H1 (cell line): ENCODE data around the gene TXK. TPM values are rescaled to one million over a fixed set of nuclear protein-coding genes. Genes with fewer than 3 reads are reported as not detected.

Source experiments
- CTCF ChIA-PET: fragments of 300-600 bp; sonication (Branson Sonifier 250); formaldehyde crosslinking; loops from one replicate; lab custom pipeline; 2021; ENCODE audit not compliant: partially characterized antibody; lab: Charles Lee
- POLR2A ChIA-PET: fragments of 300-600 bp; sonication (Branson Sonifier 250); formaldehyde crosslinking; loops from one replicate; lab custom pipeline; 2021; ENCODE audit warnings: inconsistent platforms; ENCODE audit not compliant: partially characterized antibody; lab: Charles Lee
- DNase-seq, 2 experiments: peaks; one replicate each; pipeline versions ENCODE4 v3.0.0 to v3.0.0-alpha.2; 2010 to 2022; ENCODE audit warnings: low spot score in 2 of 2, low read depth in 1 of 2, mixed read lengths in 1 of 2
- FAIRE-seq: peaks from 2 replicates; lab custom pipeline; 2011; peaks lifted over from hg19 to GRCh38; lab: Jason Lieb, UNC
- H2AFZ ChIP-seq: 2 replicates; pipeline ENCODE4 v1.8.1; 2012; ENCODE audit warnings: low read length, inconsistent platforms
- H2AK5ac ChIP-seq: 2 replicates; pipeline ENCODE4 v1.6.1; 2013; ENCODE audit warnings: low read depth, low read length
- H2BK120ac ChIP-seq: replicated peaks from 2 replicates; pipeline ENCODE3; 2013; ENCODE audit warnings: low read depth, low read length, inconsistent platforms
- H2BK12ac ChIP-seq: 2 replicates; pipeline ENCODE4 v1.6.1; 2013; ENCODE audit warnings: low read depth, low read length
- H2BK15ac ChIP-seq: 2 replicates; pipeline ENCODE4 v1.6.1; 2013; ENCODE audit warnings: low read length
- H2BK20ac ChIP-seq: 2 replicates; pipeline ENCODE4 v1.6.1; 2013; ENCODE audit warnings: low read length
- H2BK5ac ChIP-seq: 2 replicates; pipeline ENCODE4 v1.6.1; 2013; ENCODE audit warnings: low read depth, low read length
- H3K14ac ChIP-seq: 2 replicates; pipeline ENCODE4 v1.6.1; 2013; ENCODE audit warnings: inconsistent platforms; ENCODE audit not compliant: insufficient read length
- H3K18ac ChIP-seq: 2 replicates; pipeline ENCODE4 v1.6.1; 2013; ENCODE audit warnings: low read length; ENCODE audit errors: extremely low read depth
- H3K23ac ChIP-seq: 2 replicates; pipeline ENCODE4 v1.6.1; 2013; ENCODE audit warnings: inconsistent platforms; ENCODE audit not compliant: insufficient read length
- H3K23me2 ChIP-seq: 2 replicates; pipeline ENCODE4 v1.6.1; 2013; ENCODE audit warnings: low read depth, low read length
- H3K27ac ChIP-seq: 2 replicates; pipeline ENCODE4 v1.6.1; 2011; ENCODE audit warnings: low read depth, low read length, inconsistent platforms
- H3K27me3 ChIP-seq, 4 experiments: replicated peaks in 1 of 4; 1 replicate in 1 of 4; 2 replicates in 3 of 4; pipeline versions ENCODE4 v1.6.1 to v1.8.1; 2011 to 2013; ENCODE audit warnings: low read length in 3 of 4, mild to moderate bottlenecking in 3 of 4, inconsistent platforms in 2 of 4, mixed read lengths in 2 of 4, moderate library complexity in 1 of 4; ENCODE audit not compliant: control insufficient read depth in 3 of 4, insufficient read depth in 3 of 4; ENCODE audit errors: extremely low read depth in 1 of 4
- H3K36me3 ChIP-seq, 4 experiments: 2 replicates each; pipeline versions ENCODE4 v1.6.1 to v1.8.1; 2011 to 2013; ENCODE audit warnings: mild to moderate bottlenecking in 4 of 4, low read length in 3 of 4, moderate library complexity in 2 of 4, control low read depth in 1 of 4, inconsistent platforms in 1 of 4; ENCODE audit not compliant: insufficient read depth in 4 of 4, control insufficient read depth in 2 of 4
- H3K4ac ChIP-seq: replicated peaks from 2 replicates; pipeline ENCODE3; 2013; ENCODE audit warnings: low read length, low read depth, mixed read lengths, inconsistent platforms; ENCODE audit not compliant: insufficient read length
- H3K4me1 ChIP-seq, 4 experiments: replicated peaks in 1 of 4; 1 replicate in 1 of 4; 2 replicates in 3 of 4; pipeline versions ENCODE4 v1.6.1 to v1.8.1; 2011 to 2013; ENCODE audit warnings: low read length in 3 of 4, inconsistent platforms in 2 of 4, mixed read lengths in 1 of 4; ENCODE audit not compliant: insufficient read depth in 4 of 4, control insufficient read depth in 3 of 4
- H3K4me2 ChIP-seq, 2 experiments: 2 replicates each; pipeline versions ENCODE4 v1.6.1 to v1.8.1; 2011 to 2013; ENCODE audit warnings: low read depth in 2 of 2, low read length in 2 of 2, control low read depth in 1 of 2, inconsistent platforms in 1 of 2, mild to moderate bottlenecking in 1 of 2; ENCODE audit not compliant: insufficient read depth in 1 of 2
- H3K4me3 ChIP-seq, 4 experiments: fragments of 200-600, 300-600 bp in 1 of 4; sonication (generic), shearing (Covaris generic), sonication (Bioruptor Twin) in 1 of 4; 2 replicates each; pipeline versions ENCODE4 v1.5.1 to v1.8.1; 2011 to 2016; ENCODE audit warnings: low read length in 4 of 4, low read depth in 3 of 4, control low read depth in 2 of 4, inconsistent platforms in 2 of 4, mild to moderate bottlenecking in 2 of 4, mixed read lengths in 1 of 4, moderate library complexity in 1 of 4; ENCODE audit not compliant: insufficient read depth in 2 of 4; ENCODE audit errors: extremely low read depth in 1 of 4
- H3K56ac ChIP-seq: replicated peaks from 2 replicates; pipeline ENCODE3; 2013; ENCODE audit warnings: low read depth, mild to moderate bottlenecking, mixed read lengths, low read length, inconsistent platforms; ENCODE audit not compliant: insufficient read length
- H3K79me1 ChIP-seq: 2 replicates; pipeline ENCODE4 v1.6.1; 2013; ENCODE audit warnings: low read depth, low read length, control low read depth
- H3K79me2 ChIP-seq, 2 experiments: 2 replicates each; pipeline versions ENCODE4 v1.6.1 to v1.8.1; 2012 to 2013; ENCODE audit warnings: low read length in 2 of 2, mild to moderate bottlenecking in 2 of 2, inconsistent platforms in 1 of 2; ENCODE audit not compliant: insufficient read depth in 2 of 2, control insufficient read depth in 1 of 2
- H3K9ac ChIP-seq, 4 experiments: replicated peaks in 1 of 4; 1 replicate in 1 of 4; 2 replicates in 3 of 4; pipeline versions ENCODE4 v1.6.1 to v1.8.1; 2011 to 2013; ENCODE audit warnings: low read depth in 3 of 4, low read length in 3 of 4, control low read depth in 2 of 4, mild to moderate bottlenecking in 2 of 4, moderate library complexity in 2 of 4, inconsistent platforms in 1 of 4; ENCODE audit errors: extremely low read depth in 1 of 4
- H3K9me3 ChIP-seq, 2 experiments: 2 replicates each; pipeline versions ENCODE4 v1.6.1 to v1.8.1; 2012 to 2013; ENCODE audit warnings: mild to moderate bottlenecking in 2 of 2, moderate library complexity in 2 of 2, control low read depth in 1 of 2, inconsistent platforms in 1 of 2, low read depth in 1 of 2, low read length in 1 of 2, mixed read lengths in 1 of 2; ENCODE audit not compliant: insufficient read depth in 2 of 2
- H4K20me1 ChIP-seq, 2 experiments: replicated peaks in 1 of 2; 2 replicates each; pipeline versions ENCODE3 to v1.8.1; 2011 to 2013; ENCODE audit warnings: inconsistent platforms in 2 of 2, low read length in 2 of 2, mild to moderate bottlenecking in 1 of 2; ENCODE audit not compliant: insufficient read depth in 2 of 2, control insufficient read depth in 1 of 2
- H4K5ac ChIP-seq: 2 replicates; pipeline ENCODE4 v1.6.1; 2013; ENCODE audit warnings: low read length, low read depth, mixed read lengths, inconsistent platforms; ENCODE audit not compliant: insufficient read length
- H4K8ac ChIP-seq: 2 replicates; pipeline ENCODE4 v1.8.0; 2013; ENCODE audit warnings: mild to moderate bottlenecking, moderate library complexity, low read length, inconsistent platforms; ENCODE audit not compliant: insufficient read depth; ENCODE audit errors: extremely low read depth
- H4K91ac ChIP-seq: replicated peaks from 2 replicates; pipeline ENCODE3; 2013; ENCODE audit warnings: low read length, mixed read lengths, inconsistent platforms; ENCODE audit not compliant: insufficient read length
- CEBPB ChIP-seq: IDR thresholded peaks from 2 replicates; pipeline ENCODE4 v1.6.1; 2012; ENCODE audit warnings: low read depth, low read length
- CHD1 ChIP-seq: IDR thresholded peaks from 2 replicates; pipeline ENCODE4 v1.6.1; 2012; ENCODE audit warnings: low read depth, low read length, improper control_type of control experiment
- GABPA ChIP-seq: IDR thresholded peaks from 2 replicates; pipeline ENCODE4 v1.6.1; 2011; ENCODE audit warnings: mild to moderate bottlenecking, low read length, moderate library complexity, borderline replicate concordance; ENCODE audit not compliant: insufficient read depth
- GTF2F1 ChIP-seq: IDR thresholded peaks from 2 replicates; pipeline ENCODE4 v1.6.1; 2012; ENCODE audit warnings: low read depth, low read length, improper control_type of control experiment, borderline replicate concordance
- HDAC2 ChIP-seq, 2 experiments: fragments of 300-600 bp in 1 of 2; sonication (generic) in 1 of 2; IDR thresholded peaks; 2 replicates each; pipeline ENCODE4 v1.6.1; 2011 to 2012; ENCODE audit warnings: low read depth in 2 of 2, low read length in 2 of 2, mild to moderate bottlenecking in 2 of 2, moderate library complexity in 2 of 2, borderline replicate concordance in 1 of 2, inconsistent platforms in 1 of 2
- KDM1A ChIP-seq: fragments of 200-600, 300-600 bp; sonication (generic); IDR thresholded peaks from 2 replicates; pipeline ENCODE4 v1.7.1; 2016; ENCODE audit warnings: mild to moderate bottlenecking, low read length, borderline replicate concordance
- RAD21 ChIP-seq, 2 experiments: IDR thresholded peaks in 1 of 2; conservative IDR thresholded peaks in 1 of 2; 2 replicates each; pipeline ENCODE4 v1.6.1; 2011; ENCODE audit warnings: low read depth in 2 of 2, low read length in 2 of 2, improper control_type of control experiment in 1 of 2, inconsistent platforms in 1 of 2, mild to moderate bottlenecking in 1 of 2, moderate library complexity in 1 of 2
- RNF2 ChIP-seq: fragments of 200-900, 300-1000 bp; sonication (generic); IDR thresholded peaks from 2 replicates; pipeline ENCODE4 v1.7.1; 2016; ENCODE audit warnings: borderline replicate concordance, low read depth, mild to moderate bottlenecking, antibody characterized with exemption, low read length; ENCODE audit not compliant: poor library complexity, severe bottlenecking; ENCODE audit errors: missing control alignments
- SP2 ChIP-seq: IDR thresholded peaks from 2 replicates; pipeline ENCODE4 v1.6.1; 2012; ENCODE audit warnings: mild to moderate bottlenecking, low read length, inconsistent platforms
- WGBS, 2 experiments: shearing (Covaris generic) in 1 of 2; methylation state at CpG; one replicate each; pipeline versions ENCODE4 v1.1.6 to v1.1.7; 2013 to 2015; ENCODE audit warnings: low lambda C conversion rate in 2 of 2, mixed read lengths in 2 of 2, inconsistent platforms in 1 of 2, low coverage in 1 of 2, missing lambda C conversion rate in 1 of 2; ENCODE audit not compliant: insufficient replicate concordance in 2 of 2, insufficient coverage in 1 of 2, insufficient read length in 1 of 2; ENCODE audit errors: extremely low coverage in 1 of 2, missing lambda C conversion rate in 1 of 2; 5-methylcytosine and 5-hydroxymethylcytosine counted together
- polyA plus RNA-seq, 7 experiments: library from polyadenylated mRNA; depleted of rRNA in 3 of 7; stranded (reverse) in 5 of 7; unstranded in 2 of 7; fragments of >200 nt in 5 of 7; fragments of 200-250 nt in 2 of 7; gene quantifications; 1 replicate in 5 of 7; 2 replicates in 1 of 7; 4 replicates in 1 of 7; pipeline versions ENCODE4 v1.2.1 to v1.2.3, GENCODE V29; 2011 to 2013; ENCODE audit warnings: missing spikeins in 2 of 7, mixed read lengths in 2 of 7
- total RNA-seq: library from RNA; stranded (reverse); fragmentation: NEBNext Ultra II Directional; extraction: Animal tissue kit (Norgen Biotek cat#: 25700); gene quantifications from 2 replicates; pipeline ENCODE4 v1.2.1, GENCODE V29; 2021

TXK gene
- total and polyA plus RNA-seq, 2 of the 8 experiments (the other 6 are each of a cell fraction or from before 2014, with no cell fraction given), result not detected

DNA sequence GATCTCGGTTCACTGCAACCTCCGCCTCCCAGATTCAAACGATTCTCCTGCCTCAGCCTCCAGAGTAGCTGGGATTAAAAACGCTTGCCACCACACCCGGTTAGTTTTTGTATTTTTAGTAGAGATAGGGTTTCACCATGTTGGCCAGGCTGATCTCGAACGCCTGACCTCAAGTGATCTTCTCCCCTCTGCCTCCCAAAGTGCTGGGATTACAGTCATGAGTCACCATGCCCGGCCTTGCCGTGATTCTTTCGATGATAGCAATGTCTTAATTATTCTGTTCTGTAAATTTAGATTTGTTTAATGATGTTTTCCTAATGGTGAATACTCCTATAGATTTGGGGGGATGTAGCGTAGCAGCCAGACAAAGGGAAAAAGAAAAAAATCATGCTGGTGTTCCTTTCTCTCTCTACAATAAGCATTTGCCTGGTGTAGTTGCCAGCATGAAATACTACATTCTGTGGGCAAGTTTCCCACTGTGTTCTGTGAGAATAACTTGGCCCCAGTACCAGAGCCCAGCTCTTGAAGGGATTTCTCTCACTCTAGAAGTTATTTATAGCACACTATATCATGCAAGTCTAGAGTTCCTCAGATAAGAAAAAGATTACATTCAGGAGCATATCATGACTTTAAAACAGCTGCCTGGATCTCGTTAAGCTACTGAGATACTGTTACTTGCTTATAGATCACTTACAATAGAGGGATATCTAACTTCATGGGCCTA is 102.1 kb downstream of the TXK start:
- H2BK5ac ChIP-seq, result no peak overlapping the region
- no peak overlapping the region for H2AK5ac ChIP-seq
- peaks cover 0 to 11% (median 0%) of the 10 kb centered on the region in 4 experiments; a peak in 4 of 7 replicates for H3K4me1 ChIP-seq
- no peak overlapping the region for H2BK120ac ChIP-seq
- no peaks in the 10 kb centered on the region for H3K79me2 ChIP-seq
- H2AFZ ChIP-seq, result no peak overlapping the region
- H3K14ac ChIP-seq, result no peak overlapping the region
- ChIA-PET POLR2A (interaction anchor here (0.9 to 1.2 kb wide), 3 partner anchors 9 to 20 kb away, joined by 3 to 6 read pairs (median 5); no protein-coding TSS in a partner anchor), CTCF (interaction anchor here (0.6 to 5.9 kb wide), 15 partner anchors 12 to 803 kb away, joined by 3 to 85 read pairs (median 3); partner anchors contain the start of gene CNGA1)
- H3K56ac ChIP-seq, result no peak overlapping the region
- H2BK12ac ChIP-seq, result no peak overlapping the region
- H3K4me2 ChIP-seq, result no peak overlapping the region
- no peak overlapping the region for H3K9ac ChIP-seq
- H3K9me3 ChIP-seq, result no peaks in the 10 kb centered on the region
- no peak overlapping the region for H3K18ac ChIP-seq
- H4K8ac ChIP-seq, result no peak overlapping the region
- FAIRE-seq (no peak), DNase-seq (no peak)
- H4K5ac ChIP-seq, result no peak overlapping the region
- H3K36me3 ChIP-seq, result peaks cover 0 to 3% (median 0%) of the 10 kb centered on the region in 4 experiments; a peak in 1 of 8 replicates
- H3K23ac ChIP-seq, result no peak overlapping the region
- 93% methylated on average over 12 of the region's 12 CpGs; no CpG with 5 or more reads in 1 of the 2 experiments for WGBS, 2 experiments
- H3K4me3 ChIP-seq, result no peak overlapping the region
- no peak overlapping the region for H2BK20ac ChIP-seq
- H3K27ac ChIP-seq, result no peak overlapping the region
- H4K91ac ChIP-seq, result no peak overlapping the region
- H3K79me1 ChIP-seq, result no peaks in the 10 kb centered on the region
- no peaks in the 10 kb centered on the region for H3K27me3 ChIP-seq
- no peak overlapping the region for H3K4ac ChIP-seq
- no peaks in the 10 kb centered on the region for H4K20me1 ChIP-seq
- no peaks in the 10 kb centered on the region for H3K23me2 ChIP-seq
- no peak overlapping the region for H2BK15ac ChIP-seq
- TF ChIP-seq KDM1A (no peak), RNF2 (no peak), CEBPB (no peak), GTF2F1 (no peak), GABPA (no peak), CHD1 (no peak), HDAC2 (IDR thresholded peaks at IDR 0.05; ENCODE audit: borderline replicate concordance in 1 of 2, low read depth in 2 of 2, low read length in 2 of 2) (no peak), RAD21 (IDR thresholded peaks at IDR 0.05 in 1 of 2, conservative IDR thresholded peaks at IDR 0.05 in 1 of 2; ENCODE audit: low read depth in 2 of 2, low read length in 2 of 2) (no peak), SP2 (no peak)
- TF ChIP-seq, all 59 proteins: peak for 0
